Sigmoid colon (tissue), 4 donors: ENCODE results near the gene ARIH1.

Experiments used
- POLR2A ChIP-seq, 2 donors: fragments of 450-650 bp; IDR thresholded peaks; one replicate each; pipeline ENCODE4 v1.6.1; 2016; ENCODE audit warnings: antibody characterized with exemption in 2 of 2, mild to moderate bottlenecking in 2 of 2, moderate library complexity in 2 of 2
- POLR2AphosphoS5 ChIP-seq, 4 donors: sonication (generic); formaldehyde crosslinking; IDR thresholded peaks; one replicate each; pipeline ENCODE4 v1.6.1; 2017; ENCODE audit warnings: antibody characterized with exemption in 4 of 4
- TF ChIP-seq, protein P1 (sequence below), 4 experiments: fragments of 450-650 bp in 3 of 4; fragments of 200-600 bp in 1 of 4; IDR thresholded peaks; one replicate each; pipeline ENCODE4 v1.5.1; 2016 to 2019; ENCODE audit warnings: antibody characterized with exemption in 4 of 4, mild to moderate bottlenecking in 3 of 4, moderate library complexity in 2 of 4

DNA sequence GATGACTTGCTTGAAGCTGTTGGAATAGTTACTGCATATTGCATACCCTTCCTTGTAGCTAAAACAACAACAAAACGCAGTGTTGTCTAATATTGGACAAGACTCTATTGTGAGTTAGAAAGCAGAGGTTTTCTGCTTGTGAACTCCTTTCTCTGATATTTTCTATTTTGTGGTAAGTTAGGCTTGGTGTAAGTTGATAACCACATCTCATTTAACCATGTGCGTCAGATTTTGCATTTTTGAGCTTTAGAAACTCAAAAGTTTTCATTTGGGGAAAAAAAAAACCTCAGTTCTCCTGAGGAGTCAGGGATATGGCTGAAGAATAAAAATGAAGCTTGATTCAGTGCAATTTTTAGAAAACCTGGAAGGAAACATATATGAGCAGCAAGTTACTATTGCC is 1.5 kb downstream of the ARIH1 start:
- TF ChIP-seq, protein P1, sequence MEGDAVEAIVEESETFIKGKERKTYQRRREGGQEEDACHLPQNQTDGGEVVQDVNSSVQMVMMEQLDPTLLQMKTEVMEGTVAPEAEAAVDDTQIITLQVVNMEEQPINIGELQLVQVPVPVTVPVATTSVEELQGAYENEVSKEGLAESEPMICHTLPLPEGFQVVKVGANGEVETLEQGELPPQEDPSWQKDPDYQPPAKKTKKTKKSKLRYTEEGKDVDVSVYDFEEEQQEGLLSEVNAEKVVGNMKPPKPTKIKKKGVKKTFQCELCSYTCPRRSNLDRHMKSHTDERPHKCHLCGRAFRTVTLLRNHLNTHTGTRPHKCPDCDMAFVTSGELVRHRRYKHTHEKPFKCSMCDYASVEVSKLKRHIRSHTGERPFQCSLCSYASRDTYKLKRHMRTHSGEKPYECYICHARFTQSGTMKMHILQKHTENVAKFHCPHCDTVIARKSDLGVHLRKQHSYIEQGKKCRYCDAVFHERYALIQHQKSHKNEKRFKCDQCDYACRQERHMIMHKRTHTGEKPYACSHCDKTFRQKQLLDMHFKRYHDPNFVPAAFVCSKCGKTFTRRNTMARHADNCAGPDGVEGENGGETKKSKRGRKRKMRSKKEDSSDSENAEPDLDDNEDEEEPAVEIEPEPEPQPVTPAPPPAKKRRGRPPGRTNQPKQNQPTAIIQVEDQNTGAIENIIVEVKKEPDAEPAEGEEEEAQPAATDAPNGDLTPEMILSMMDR (IDR thresholded peaks at IDR 0.05), result no peak
- no peak for TF ChIP-seq POLR2AphosphoS5 (IDR thresholded peaks at IDR 0.05)
- TF ChIP-seq POLR2A (IDR thresholded peaks at IDR 0.05), result no peak
